AG09319 (cell line): ENCODE results near the gene RGS5.
"Not testable (repeated sequence)": the region's sequence is repeated elsewhere in the genome, so short reads cannot be mapped to it uniquely, and the experiment has no call there.

Source experiments
- DNase-seq: peaks from one replicate; pipeline ENCODE4 v3.0.0-alpha.2; 2010; ENCODE audit warnings: low read depth; ENCODE audit errors: extremely low read depth
- CTCF ChIP-seq: IDR thresholded peaks from 2 replicates; pipeline ENCODE4 v1.5.1; 2011; ENCODE audit warnings: low read depth, mild to moderate bottlenecking, inconsistent platforms, low read length, moderate library complexity

RGS5 gene

GRCh38 chr1:163230827-163231226, 28.1 kb upstream of the RGS5 start:
- TF ChIP-seq CTCF, result no peak
- no peak for DNase-seq

- DNase-seq, result not testable (repeated sequence)
Measured at GRCh38 chr1:163228271-163228670, 25.6 kb upstream of the RGS5 start.

GRCh38 chr1:163227126-163227525, 24.4 kb upstream of the RGS5 start:
- DNase-seq, result no peak
- TF ChIP-seq CTCF, result no peak

DNA sequence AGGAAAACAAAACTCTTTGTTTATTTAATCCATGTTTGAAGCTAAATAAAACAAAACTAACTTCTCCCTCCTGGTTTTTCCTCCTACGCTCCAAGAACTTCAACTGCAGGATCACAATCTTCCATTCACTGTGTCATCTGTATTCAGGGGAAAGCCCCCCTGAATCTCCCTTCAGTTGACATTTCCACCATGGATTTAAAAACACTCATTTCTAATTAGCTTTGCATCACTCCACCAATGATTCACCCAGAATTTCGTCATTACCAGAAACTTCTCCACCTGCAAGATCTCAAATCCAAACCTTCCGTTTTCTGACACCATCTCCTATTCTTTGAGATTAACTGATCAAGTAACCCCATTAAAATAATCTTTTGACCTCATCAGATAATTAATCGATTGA, 10.9 kb upstream of the RGS5 start:
- TF ChIP-seq CTCF, result no peak

DNA sequence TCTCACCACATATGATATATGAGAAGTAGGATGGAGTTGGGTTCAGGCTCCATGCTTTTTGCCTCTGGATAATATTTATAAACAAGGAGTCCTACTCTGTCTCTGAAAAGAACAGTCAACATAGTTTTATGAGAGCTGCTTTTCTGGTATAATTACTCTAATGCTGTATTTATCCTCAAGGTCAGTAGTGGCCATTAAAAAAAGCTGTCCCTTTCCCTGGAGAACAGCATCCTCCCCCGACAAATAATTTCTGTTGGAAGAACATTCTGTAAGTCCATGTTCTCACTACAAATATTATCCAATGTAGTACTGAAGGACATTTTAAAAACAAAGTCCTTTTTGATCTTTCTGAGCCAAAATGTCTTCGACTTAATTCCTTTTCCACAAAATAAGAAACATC, 9.0 kb upstream of the RGS5 start:
- no peak for TF ChIP-seq CTCF

More for the DNA sequence above, 10.9 kb upstream of the RGS5 start:
- DNase-seq, result no peak

DNA sequence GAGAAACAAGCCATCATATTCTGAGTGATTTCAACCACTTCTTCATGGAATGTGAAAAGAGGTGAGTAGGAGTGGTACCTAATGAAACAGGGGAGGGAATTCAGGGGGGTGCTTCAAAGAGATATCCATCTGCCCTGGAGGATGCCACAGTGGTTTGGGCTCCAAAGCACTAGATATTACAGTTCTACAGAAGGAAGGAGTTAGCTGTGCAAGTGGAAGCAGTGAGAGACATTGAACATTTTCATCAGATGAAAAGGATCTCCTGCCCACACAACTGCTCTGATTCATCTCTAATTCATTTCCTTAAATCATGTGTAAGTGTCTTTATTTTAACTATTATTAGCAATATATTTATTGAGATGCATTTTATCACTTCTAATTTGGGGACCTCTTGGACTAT, 2.8 kb upstream of the RGS5 start:
- TF ChIP-seq CTCF, result no peak
- no peak for DNase-seq

More for the DNA sequence above, 9.0 kb upstream of the RGS5 start:
- no peak for DNase-seq

- TF ChIP-seq CTCF, result no peak
- no peak for DNase-seq
Measured at GRCh38 chr1:163203561-163203960, 845 bp upstream of the RGS5 start.

DNA sequence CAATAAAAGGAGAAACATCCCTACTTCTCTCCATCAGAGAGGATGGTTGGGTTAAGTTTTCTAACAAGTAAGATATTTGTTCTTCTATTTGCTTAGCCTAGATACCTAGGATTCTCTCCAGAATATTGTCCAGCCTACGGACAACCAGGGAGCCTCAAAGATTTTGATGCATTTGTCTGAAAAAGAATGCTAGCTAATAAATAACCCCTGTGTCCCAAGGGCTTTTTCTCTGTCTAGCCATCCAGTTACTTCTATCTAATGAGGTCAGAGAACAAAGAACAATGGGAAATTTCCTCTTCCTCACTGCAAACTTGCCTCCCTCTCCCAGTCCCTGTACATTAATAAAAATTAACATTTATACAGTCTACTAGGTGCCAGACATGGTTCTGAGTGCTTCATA, 810 bp downstream of the RGS5 start:
- no peak for DNase-seq
- TF ChIP-seq CTCF, result no peak
